Activated naive CD8-positive, alpha-beta T cell treated with anti-CD3 and anti-CD28 coated beads, Interleukin-2, amount 10 ng/mL, durations not matched to agents 7 days and 5 days (primary cell): ENCODE results near the gene SYNPO. TPM values are rescaled to one million over a fixed set of nuclear protein-coding genes. Genes with fewer than 3 reads are reported as not detected.

ENCODE experiments used
- ATAC-seq: fragments of 150-1000 bp; cut with Tn5 transposase; one replicate; pipeline ENCODE4 v1.10.0; 2021; ENCODE audit warnings: low read depth, moderate library complexity
- POLR2A ChIA-PET: fragments of 350-600 bp; sonication (Branson Sonifier 250); formaldehyde crosslinking; loops from one replicate; lab custom pipeline; 2021; ENCODE audit warnings: antibody characterized with exemption; lab: Charles Lee
- DNase-seq: peaks from one replicate; pipeline ENCODE4 v3.0.0; 2021
- H3K27ac Mint-ChIP-seq: one replicate; pipeline ENCODE4 v1.8.0; 2022; ENCODE audit warnings: mild to moderate bottlenecking, mixed read lengths
- H3K27me3 Mint-ChIP-seq: one replicate; pipeline ENCODE4 v1.8.0; 2022; ENCODE audit warnings: mild to moderate bottlenecking, moderate library complexity, mixed read lengths
- H3K36me3 Mint-ChIP-seq: one replicate; pipeline ENCODE4 v1.8.0; 2021; ENCODE audit warnings: mild to moderate bottlenecking, mixed read lengths
- H3K4me1 Mint-ChIP-seq: one replicate; pipeline ENCODE4 v1.8.0; 2021; ENCODE audit warnings: mixed read lengths
- H3K4me3 Mint-ChIP-seq: one replicate; pipeline ENCODE4 v1.8.0; 2022; ENCODE audit warnings: mild to moderate bottlenecking, moderate library complexity, mixed read lengths
- H3K9me3 Mint-ChIP-seq: one replicate; pipeline ENCODE4 v1.8.0; 2021; ENCODE audit warnings: mixed read lengths
- total RNA-seq, 2 experiments: library from RNA; stranded (reverse); gene quantifications; one replicate each; pipeline ENCODE4 v1.2.3, GENCODE V29; 2021

The SYNPO gene
- total RNA-seq, 2 experiments from 2014 or later: 0.25 to 0.28 TPM

- peak; percentile 91 for ATAC-seq
Measured at GRCh38 chr5:150656191-150657132, 16.0 kb downstream of the SYNPO start.

GRCh38 chr5:150658121-150658520 lies 17.7 kb downstream of the SYNPO start:
- Mint-ChIP-seq H3K9me3 (no peaks in the 10 kb centered on the region), H3K4me3 (no peak overlapping the region), H3K36me3 (no peaks in the 10 kb centered on the region), H3K27ac (no peak overlapping the region), H3K27me3 (peaks cover 15% of the 10 kb centered on the region), H3K4me1 (peaks cover 4% of the 10 kb centered on the region)
- DNase-seq (no peak), ATAC-seq (no peak)
- POLR2A ChIA-PET: interaction anchor here (2.1 kb wide), 1 partner anchor 43 kb away, joined by 8 read pairs; the partner anchor contains the start of gene RBM22

More at GRCh38 chr5:150656191-150657132, 16.0 kb downstream of the SYNPO start:
- H3K4me3 Mint-ChIP-seq: peak overlapping the region; percentile 84
- POLR2A ChIA-PET: interaction anchor here (1.3 to 2.1 kb wide), 3 partner anchors 44 to 190 kb away, joined by 3 to 8 read pairs (median 8); partner anchors contain the start of genes IRGM, RBM22 and SMIM3
- peaks cover 4% of the 10 kb centered on the region for H3K4me1 Mint-ChIP-seq
- DNase-seq: peak; percentile 93
- no peaks in the 10 kb centered on the region for H3K9me3 Mint-ChIP-seq
- peaks cover 12% of the 10 kb centered on the region for H3K27me3 Mint-ChIP-seq
- H3K36me3 Mint-ChIP-seq: no peaks in the 10 kb centered on the region
- peak overlapping the region; percentile 75 for H3K27ac Mint-ChIP-seq

- H3K4me3 Mint-ChIP-seq: no peak overlapping the region
- POLR2A ChIA-PET: interaction anchor here (2.1 kb wide), 1 partner anchor 42 kb away, joined by 8 read pairs; the partner anchor contains the start of gene RBM22
- ATAC-seq (no peak), DNase-seq (no peak)
- H3K27ac Mint-ChIP-seq: no peak overlapping the region
- no peaks in the 10 kb centered on the region for H3K9me3 Mint-ChIP-seq
- H3K27me3 Mint-ChIP-seq: peaks cover 15% of the 10 kb centered on the region
- H3K36me3 Mint-ChIP-seq: no peaks in the 10 kb centered on the region
- H3K4me1 Mint-ChIP-seq: peaks cover 4% of the 10 kb centered on the region
Measured at GRCh38 chr5:150658699-150659265, 18.3 kb downstream of the SYNPO start.

GRCh38 chr5:150659360-150660107 lies 19.1 kb downstream of the SYNPO start:
- Mint-ChIP-seq H3K4me1 (peaks cover 3% of the 10 kb centered on the region), H3K36me3 (no peaks in the 10 kb centered on the region), H3K4me3 (no peak overlapping the region), H3K27me3 (peaks cover 17% of the 10 kb centered on the region), H3K9me3 (no peaks in the 10 kb centered on the region), H3K27ac (no peak overlapping the region)
- POLR2A ChIA-PET: no interaction called here
- ATAC-seq (no peak), DNase-seq (no peak)

GRCh38 chr5:150660108-150660831 lies 19.8 kb downstream of the SYNPO start:
- no peak overlapping the region for H3K4me3 Mint-ChIP-seq

GRCh38 chr5:150661086-150661485 lies 20.6 kb downstream of the SYNPO start, which contains the start of gene MYOZ3:
Gene MYOZ3, plus strand, starts transcription at chr5:150661251. Its CDS starts 1,691 bp downstream, at chr5:150662942.
- peaks cover 17% of the 10 kb centered on the region for H3K27me3 Mint-ChIP-seq
- H3K36me3 Mint-ChIP-seq: no peaks in the 10 kb centered on the region
- POLR2A ChIA-PET: interaction anchor here (0.6 kb wide), 1 partner anchor 122 kb away, joined by 4 read pairs; no protein-coding TSS in a partner anchor
- no peak within 1 kb of the TSS for H3K4me3 Mint-ChIP-seq
- H3K27ac Mint-ChIP-seq: peak within 1 kb of the TSS; percentile 54
- no peaks in the 10 kb centered on the region for H3K4me1 Mint-ChIP-seq
- H3K9me3 Mint-ChIP-seq: no peaks in the 10 kb centered on the region
- ATAC-seq (no peak), DNase-seq (no peak)

More at GRCh38 chr5:150660108-150660831, 19.8 kb downstream of the SYNPO start:
- no peaks in the 10 kb centered on the region for H3K9me3 Mint-ChIP-seq
- ATAC-seq (no peak), DNase-seq (no peak)
- peaks cover 3% of the 10 kb centered on the region for H3K4me1 Mint-ChIP-seq
- H3K27ac Mint-ChIP-seq: peak overlapping the region; percentile 54
- H3K27me3 Mint-ChIP-seq: peaks cover 20% of the 10 kb centered on the region
- no peaks in the 10 kb centered on the region for H3K36me3 Mint-ChIP-seq
- POLR2A ChIA-PET: no interaction called here

DNA sequence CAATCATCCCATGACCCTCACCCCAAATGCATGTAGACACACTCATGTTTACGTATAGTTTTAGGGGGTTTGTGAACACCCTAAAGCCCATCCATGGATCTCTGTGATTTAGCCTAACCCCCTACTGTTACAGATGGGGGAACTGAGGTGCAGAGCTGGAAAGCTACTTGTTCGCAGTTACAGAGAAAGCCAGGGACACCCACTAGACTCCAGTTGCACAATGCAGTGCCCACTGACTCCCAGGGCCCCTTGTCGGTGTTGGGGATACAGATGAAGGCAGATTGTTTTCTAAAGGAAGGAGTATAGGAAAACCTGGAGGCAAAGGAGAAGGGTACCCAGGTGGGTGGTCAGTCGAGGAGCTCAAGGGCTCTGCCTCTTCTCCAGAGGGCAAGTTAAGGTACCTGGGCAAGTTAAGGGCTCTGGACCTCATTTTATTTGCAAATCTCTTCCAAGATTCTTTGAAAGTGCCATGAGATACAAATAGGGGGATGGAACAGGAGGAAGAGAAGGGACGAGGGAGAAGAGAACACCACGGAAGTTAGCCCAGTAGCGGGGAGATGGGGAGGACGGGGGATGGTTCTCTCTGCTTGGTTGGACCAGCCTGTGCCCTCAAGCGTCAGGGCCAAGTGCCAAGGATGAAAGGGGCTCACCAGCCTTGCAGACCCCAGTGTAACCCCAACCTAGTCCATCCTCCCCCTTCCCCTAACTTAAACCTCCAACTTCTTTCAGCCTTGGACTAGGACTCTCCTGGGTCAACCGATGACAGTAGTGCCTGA lies 21.5 kb downstream of the SYNPO start:
- ATAC-seq (no peak), DNase-seq (no peak)
- H3K27ac Mint-ChIP-seq: no peak overlapping the region
- no peaks in the 10 kb centered on the region for H3K9me3 Mint-ChIP-seq
- no peaks in the 10 kb centered on the region for H3K4me1 Mint-ChIP-seq
- H3K36me3 Mint-ChIP-seq: no peaks in the 10 kb centered on the region
- H3K4me3 Mint-ChIP-seq: no peak overlapping the region
- H3K27me3 Mint-ChIP-seq: peaks cover 23% of the 10 kb centered on the region
- POLR2A ChIA-PET: no interaction called here

- no peak for DNase-seq
- Mint-ChIP-seq H3K4me1 (no peaks in the 10 kb centered on the region), H3K27me3 (peaks cover 23% of the 10 kb centered on the region), H3K27ac (no peak overlapping the region), H3K4me3 (no peak overlapping the region), H3K36me3 (no peaks in the 10 kb centered on the region), H3K9me3 (no peaks in the 10 kb centered on the region)
- no peak for ATAC-seq
- POLR2A ChIA-PET: interaction anchor here (1.7 kb wide), 1 partner anchor 38 kb away, joined by 4 read pairs; the partner anchor contains the start of gene RBM22
Measured at GRCh38 chr5:150662731-150663516, 22.5 kb downstream of the SYNPO start.

DNA sequence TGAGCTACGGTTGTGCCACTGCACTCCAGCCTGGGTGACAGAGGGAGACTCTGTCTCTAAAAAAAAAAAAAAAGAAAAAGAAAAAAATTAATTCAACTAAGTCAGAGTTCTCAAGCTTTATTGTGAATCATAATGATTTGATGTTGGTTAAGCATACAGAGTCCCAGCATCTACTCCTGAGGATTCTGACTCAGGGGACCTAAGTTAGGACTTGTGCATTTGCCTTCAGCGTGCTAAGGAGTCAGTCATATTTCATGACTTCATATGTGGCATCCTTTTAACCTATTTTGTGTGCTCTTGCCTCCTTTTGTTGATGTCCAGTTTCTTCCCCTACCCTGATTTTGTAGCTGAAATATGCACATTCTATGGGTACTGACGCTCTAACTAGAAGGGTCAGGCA lies 23.5 kb downstream of the SYNPO start:
- Mint-ChIP-seq H3K4me1 (no peaks in the 10 kb centered on the region), H3K9me3 (no peaks in the 10 kb centered on the region), H3K4me3 (no peak overlapping the region), H3K27me3 (peaks cover 20% of the 10 kb centered on the region), H3K36me3 (no peaks in the 10 kb centered on the region), H3K27ac (no peak overlapping the region)
- POLR2A ChIA-PET: interaction anchor here (1.7 kb wide), 1 partner anchor 37 kb away, joined by 4 read pairs; the partner anchor contains the start of gene RBM22
- DNase-seq (no peak), ATAC-seq (no peak)

DNA sequence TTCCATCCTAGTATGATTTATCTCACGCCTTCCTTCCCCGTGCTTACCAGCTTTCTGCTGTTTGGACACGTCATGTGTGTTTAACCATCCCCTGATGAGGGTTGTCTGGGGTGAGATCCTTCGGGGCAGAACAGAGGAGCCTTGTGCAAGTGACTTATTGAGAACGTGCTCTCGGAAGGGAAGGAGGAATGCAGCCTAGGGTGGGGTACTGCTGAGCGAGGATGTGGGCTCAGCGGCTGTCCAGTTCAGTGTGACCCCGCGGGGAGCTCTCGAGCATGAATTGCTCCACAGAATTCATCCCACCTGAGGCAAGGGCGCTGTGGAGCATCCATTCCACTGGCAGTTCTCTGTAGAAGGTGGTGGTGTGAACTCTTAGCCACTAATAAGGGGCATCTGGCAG lies 24.6 kb downstream of the SYNPO start:
- no peaks in the 10 kb centered on the region for H3K9me3 Mint-ChIP-seq
- no peaks in the 10 kb centered on the region for H3K36me3 Mint-ChIP-seq
- DNase-seq (no peak), ATAC-seq (no peak)
- no peak overlapping the region for H3K27ac Mint-ChIP-seq
- H3K4me1 Mint-ChIP-seq: no peaks in the 10 kb centered on the region
- POLR2A ChIA-PET: no interaction called here
- H3K4me3 Mint-ChIP-seq: no peak overlapping the region
- H3K27me3 Mint-ChIP-seq: peaks cover 22% of the 10 kb centered on the region

DNA sequence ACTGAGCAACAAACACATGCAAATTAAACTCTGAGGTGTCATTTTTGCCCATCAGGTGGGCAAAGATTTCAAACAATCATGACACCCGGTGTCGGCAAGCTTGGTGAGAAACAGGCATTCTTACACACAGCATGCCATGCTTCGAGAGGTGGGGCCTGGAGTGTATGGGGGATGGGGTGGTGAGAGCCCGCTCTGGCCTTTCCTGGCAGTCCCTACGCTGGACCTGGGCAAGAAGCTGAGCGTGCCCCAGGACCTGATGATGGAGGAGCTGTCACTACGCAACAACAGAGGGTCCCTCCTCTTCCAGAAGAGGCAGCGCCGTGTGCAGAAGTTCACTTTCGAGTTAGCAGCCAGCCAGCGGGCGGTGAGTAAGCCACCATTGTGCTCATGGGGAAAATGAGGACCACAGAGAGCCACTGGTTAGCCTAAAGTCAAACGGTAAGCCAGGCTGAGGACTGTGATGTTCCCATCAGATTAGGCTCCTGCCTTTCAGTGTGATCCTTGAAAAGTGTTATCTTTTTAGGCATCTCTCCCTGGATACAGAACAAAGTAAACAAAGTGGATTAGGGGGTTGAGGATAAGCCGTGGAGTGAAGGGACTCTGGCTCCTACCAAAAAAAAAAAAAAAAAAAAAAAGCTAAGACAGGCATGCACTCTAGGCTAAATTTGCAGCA lies 30.0 kb downstream of the SYNPO start:
- no peak for ATAC-seq
- Mint-ChIP-seq H3K27me3 (peaks cover 22% of the 10 kb centered on the region), H3K36me3 (no peaks in the 10 kb centered on the region), H3K27ac (no peak overlapping the region), H3K4me3 (no peak overlapping the region), H3K4me1 (no peaks in the 10 kb centered on the region), H3K9me3 (no peaks in the 10 kb centered on the region)
- POLR2A ChIA-PET: interaction anchor here (1.3 kb wide), 1 partner anchor 113 kb away, joined by 3 read pairs; no protein-coding TSS in a partner anchor
- no peak for DNase-seq
